Stimulated activated CD4-positive, alpha-beta T cell treated with anti-CD3 and anti-CD28 coated beads, Interleukin-4, amount 100 ng/mL, for 1 hour (primary cell): ENCODE measurements around the gene NOX1.
"Not testable (repeated sequence)": the region's sequence is repeated elsewhere in the genome, so short reads cannot be mapped to it uniquely, and the experiment has no call there.

ENCODE experiments used
- DNase-seq: peaks from one replicate; pipeline ENCODE4 v3.0.0-alpha.2; 2020

Gene NOX1

DNA sequence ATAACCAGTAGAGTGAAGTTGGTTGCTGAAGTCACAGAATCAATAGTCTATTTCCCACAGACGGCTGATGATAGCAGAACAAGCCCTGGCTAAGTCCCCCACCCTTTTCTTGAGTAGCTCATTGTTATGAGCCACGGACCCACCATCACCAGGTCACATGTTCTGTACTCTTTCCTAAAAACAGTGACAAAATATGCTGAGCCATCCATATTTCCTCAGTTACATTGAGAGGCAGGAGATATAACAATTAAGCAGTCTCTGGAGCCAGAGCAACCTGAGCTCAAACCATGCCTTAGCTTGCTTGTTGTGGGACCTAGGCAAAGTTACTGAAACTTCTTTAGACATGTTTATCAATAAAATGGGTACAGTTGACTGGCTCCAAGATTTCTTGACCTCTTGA is 56.8 kb downstream of the NOX1 start:
- DNase-seq: no peak

DNA sequence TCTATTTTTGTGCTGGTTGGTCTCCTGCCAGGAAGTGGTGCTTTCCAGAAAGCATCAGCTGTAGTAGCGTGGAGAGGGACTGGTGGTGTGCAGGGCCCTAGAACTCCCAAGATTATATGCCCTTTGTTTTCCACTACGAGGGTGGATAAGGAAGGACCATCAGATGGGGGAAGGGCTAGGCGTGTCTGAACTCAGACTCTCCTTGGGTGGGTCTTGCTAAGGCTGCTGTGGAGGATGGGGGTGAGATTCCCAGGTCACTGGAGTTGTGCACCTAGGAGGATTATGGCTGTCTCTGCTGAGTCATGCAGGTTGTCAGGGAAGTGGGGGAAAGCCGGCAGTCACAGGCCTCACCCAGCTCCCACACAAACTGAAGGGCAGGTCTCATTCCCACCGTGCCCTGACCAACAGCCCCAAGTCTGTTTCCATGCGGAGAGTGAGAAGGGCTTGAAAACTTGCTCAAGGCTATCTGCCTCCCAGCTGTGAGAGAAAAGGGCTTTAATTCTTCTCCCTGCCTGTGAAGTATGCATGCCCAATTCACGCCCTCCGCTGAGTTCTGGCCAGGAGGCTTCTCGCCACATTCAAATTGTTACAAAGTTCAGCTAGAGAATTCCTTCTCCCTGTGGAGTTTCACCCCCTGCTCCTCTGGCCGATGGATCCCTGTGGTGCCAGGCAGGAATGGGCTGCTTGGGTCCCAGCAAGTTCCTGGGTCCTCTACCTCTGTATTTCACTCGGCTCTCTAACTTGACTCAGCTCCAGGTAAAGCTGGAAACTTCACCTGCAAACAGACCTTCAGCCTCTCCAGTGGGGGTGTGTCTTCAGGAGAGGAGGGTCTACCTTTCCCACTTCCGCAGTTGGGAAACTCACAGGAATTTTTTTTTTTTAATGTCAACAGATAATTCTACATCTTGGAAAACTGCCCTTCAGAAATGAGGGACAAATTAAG is 61.7 kb downstream of the NOX1 start:
- no peak for DNase-seq

GRCh38 chrX:100808265-100808664 is 65.9 kb downstream of the NOX1 start:
- DNase-seq: not testable (repeated sequence)

GRCh38 chrX:100804780-100805179 is 69.4 kb downstream of the NOX1 start:
- DNase-seq: no peak

- DNase-seq: no peak
Observed at GRCh38 chrX:100802843-100803242, 71.3 kb downstream of the NOX1 start.

DNA sequence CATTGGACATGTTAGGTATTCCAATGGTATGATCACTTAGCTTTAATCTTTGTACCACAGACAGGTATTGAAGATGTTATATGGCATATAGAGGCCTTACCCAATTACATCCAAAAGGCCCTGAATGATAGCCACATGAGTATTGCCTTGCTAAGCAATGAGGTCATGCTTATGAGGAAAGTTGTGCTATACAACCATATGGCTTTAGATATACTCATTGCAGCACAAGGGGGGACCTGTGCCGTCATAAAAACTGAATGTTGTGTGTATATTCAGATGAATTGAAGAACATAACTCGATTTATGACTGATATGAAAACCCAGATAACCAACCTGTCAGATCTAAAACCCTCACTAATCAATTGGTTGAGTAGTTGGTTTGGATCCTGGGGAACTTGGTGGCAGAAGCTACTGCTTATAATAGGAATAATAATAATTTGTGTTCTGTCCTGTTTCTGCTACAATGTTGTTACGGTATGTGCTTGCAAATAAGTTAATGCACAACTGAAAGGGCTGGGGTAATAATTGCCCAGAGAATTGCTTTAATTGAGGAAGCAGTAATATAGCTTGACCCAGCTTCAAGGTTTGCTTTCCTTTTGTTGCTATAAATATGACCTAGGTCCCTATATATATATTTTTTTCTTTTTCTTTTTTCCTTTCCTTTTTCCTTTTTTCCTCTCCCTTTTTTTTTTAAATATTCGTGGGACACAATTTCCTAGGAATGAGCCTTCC is 75.5 kb downstream of the NOX1 start:
- no peak for DNase-seq

GRCh38 chrX:100797359-100797758 is 76.8 kb downstream of the NOX1 start:
- no peak for DNase-seq

GRCh38 chrX:100796371-100796770 is 77.8 kb downstream of the NOX1 start:
- not testable (repeated sequence) for DNase-seq
